GM18511 (cell line): ENCODE data around the gene MAPK14.

Experiments used
- ATAC-seq: cut with Tn5 transposase; IDR thresholded peaks from one replicate; pipeline ENCODE4 v1.9.1; 2021; ENCODE audit warnings: mild to moderate bottlenecking, moderate library complexity; ENCODE audit not compliant: unreplicated experiment

Gene MAPK14

GRCh38 chr6:36098253-36098919 lies 70.8 kb downstream of the MAPK14 start:
- ATAC-seq: no peak

DNA sequence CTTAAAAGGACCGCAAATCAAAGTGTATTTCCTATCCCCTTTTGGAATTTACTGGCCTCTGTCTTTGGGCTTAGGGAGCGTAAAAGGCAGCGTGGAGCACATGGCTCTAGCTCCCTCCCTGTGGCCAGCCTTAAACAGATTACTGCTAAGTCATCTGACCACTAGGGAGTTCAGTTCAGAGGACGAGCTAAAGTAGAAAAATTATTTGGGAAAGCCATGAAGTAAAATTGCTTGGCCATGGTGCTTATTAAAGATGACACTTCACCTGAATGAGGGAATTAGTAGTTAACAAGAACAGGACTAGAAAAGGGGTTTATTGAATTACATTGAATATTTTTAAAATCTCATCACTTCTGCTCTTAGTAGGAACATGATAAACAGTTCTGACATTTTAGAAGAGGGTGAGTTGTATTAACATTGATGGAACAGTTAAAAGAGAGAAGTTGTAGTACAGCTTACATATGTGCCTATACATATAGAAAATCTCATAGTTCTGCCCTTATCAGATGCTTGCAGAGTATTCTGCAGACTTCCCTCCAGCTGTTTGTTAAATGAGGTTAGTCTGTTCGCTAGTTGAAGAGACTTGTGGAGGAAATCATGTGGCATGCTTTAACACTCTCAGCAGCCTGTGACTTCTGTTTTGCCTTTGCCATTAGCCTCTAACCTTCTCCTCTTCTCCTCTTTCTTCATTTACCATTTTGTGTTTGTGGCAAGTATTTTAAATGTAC lies 71.5 kb downstream of the MAPK14 start:
- ATAC-seq: no peak

DNA sequence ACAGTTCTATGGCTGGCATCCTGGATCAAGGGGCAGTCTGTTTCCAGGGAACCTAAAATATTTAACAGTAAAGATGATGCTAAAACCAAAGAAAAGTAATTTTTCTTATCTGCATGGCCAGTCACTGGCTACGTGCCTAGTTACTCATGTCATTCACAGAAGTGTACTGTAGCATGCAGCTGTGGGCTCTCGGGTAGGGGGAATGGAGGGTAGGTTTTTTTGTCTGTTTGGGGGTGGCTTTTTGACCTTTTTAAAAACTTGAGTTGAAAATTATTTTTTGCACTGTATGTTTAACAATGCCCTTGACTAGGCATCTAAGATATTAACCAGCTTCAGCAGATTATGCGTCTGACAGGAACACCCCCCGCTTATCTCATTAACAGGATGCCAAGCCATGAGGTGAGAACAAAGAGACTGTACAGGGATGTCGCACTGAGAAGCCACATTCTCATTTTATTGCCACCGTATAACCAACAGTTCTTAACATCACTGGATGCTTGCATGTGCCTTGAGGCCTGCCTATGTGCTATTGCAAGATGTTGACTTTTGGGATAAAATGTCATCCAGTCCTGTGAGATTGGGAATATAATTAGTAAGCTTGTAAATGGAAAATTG lies 72.4 kb downstream of the MAPK14 start:
- no peak for ATAC-seq

DNA sequence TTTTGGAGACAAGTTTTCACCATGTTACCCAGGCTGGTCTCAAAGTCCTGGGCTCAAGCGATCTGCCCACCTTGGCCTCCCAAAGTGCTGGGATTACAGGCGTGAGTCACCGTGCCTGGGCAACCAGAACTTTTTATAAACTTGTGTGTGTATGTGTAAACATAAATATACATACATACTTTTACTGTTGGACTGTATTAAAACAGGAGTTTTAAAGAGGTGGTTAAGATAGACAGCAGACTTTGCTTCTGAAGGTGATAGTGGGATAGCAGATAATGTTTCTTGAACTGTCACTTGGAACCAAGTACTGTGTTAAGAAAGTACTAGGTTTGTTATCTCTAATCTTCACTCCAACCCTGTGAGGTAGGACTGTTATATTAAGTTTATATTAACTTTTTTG lies 74.1 kb downstream of the MAPK14 start:
- no peak for ATAC-seq

DNA sequence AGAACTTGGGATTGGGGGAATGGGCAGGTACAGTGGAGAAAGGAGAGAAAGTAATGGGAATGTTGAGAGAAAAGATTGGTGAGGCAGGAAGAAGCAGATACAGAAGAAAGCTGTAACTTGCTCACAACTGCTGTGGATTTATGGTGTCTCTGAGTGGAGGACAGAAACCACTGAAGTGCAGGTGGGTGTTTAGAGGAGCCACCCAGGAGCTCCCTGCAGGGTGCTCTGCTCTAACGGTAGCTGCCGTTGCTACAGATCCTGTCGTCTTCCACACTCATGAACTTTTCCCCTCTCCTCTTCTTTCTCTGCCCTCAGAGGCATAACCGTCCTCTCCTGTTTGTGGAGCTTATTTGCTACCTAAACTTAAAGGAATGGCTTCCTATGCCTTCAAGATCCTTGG lies 75.2 kb downstream of the MAPK14 start:
- ATAC-seq: no peak

DNA sequence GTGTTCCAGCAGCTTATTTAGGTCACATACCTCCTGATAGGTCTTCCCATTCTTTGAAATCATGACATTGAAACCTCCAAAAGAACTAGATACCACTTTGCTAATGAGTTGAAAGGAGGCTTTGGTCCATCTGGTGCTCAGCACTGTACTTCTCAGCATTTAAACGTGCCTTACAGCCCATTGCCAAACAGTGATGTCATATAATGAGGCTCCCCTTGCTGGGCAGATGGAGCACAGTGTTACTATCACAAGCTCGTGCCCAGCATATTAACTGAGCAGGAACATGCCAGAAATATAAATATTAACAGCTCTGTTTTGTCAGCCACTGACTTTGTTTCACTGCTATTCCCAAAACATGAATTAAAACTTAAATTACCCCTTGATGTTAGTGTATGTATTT lies 77.2 kb downstream of the MAPK14 start:
- ATAC-seq: no peak

- no peak for ATAC-seq
These were observed 81.5 kb downstream of the MAPK14 start for GRCh38 chr6:36109092-36109491.

GRCh38 chr6:36110050-36110449 lies 82.4 kb downstream of the MAPK14 start:
- no peak for ATAC-seq

DNA sequence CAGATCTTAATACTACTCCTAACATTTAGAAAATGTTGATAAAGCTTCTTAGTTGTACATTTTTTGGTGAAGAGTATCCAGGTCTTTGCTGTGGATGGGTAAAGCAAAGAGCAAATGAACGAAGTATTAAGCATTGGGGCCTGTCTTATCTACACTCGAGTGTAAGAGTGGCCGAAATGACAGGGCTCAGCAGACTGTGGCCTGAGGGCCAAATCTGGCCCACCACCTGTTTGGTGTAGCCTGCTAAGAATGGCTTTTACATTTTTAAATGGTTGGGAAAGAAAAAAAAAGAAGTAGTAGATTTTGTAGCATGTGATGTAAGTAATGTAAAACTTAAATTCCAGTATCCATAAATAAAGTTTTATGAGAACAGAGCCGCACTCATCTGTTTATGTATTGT lies 83.3 kb downstream of the MAPK14 start:
- no peak for ATAC-seq

DNA sequence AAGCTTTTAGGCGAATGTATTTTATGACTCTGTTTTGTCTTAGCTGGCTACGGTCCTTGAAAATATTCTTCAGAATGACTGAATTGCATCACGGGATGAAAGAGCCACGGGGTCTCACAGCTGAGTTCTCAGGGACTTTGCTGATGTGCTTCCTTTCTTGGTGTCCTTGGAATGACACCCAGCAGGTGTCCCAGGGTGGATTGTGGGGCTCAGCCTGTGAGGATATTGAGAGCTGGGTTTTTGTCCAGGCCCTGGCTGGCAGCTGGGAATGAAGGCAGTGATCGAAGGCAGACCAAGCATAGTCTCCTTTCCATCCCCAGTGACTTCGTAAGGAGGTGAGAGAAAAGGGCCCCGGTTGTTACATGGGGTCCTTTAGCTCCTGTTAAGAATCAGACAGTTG lies 83.9 kb downstream of the MAPK14 start:
- ATAC-seq: no peak

DNA sequence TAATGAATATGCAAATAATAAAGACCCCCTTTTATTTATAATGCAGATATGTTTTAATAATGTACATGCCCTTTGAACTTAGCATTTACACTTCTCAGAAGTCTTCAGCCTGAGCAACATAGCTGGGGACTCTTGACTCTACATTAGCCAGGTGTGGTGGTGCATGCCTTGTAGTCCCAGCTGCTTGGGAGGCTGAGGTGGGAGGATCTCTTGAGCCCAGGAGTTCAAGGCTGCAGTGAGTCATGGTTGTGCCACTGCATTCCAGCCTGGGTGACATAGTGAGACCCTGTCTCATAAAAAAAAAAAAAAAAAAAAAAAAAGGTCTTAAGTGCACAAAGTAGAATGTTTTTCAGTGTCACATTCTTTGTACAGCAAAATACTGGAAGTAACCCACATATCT lies 85.4 kb downstream of the MAPK14 start:
- ATAC-seq: no peak

GRCh38 chr6:36113703-36114102 lies 86.1 kb downstream of the MAPK14 start:
- no peak for ATAC-seq

GRCh38 chr6:36114798-36115408 lies 87.3 kb downstream of the MAPK14 start:
- ATAC-seq: peak; percentile 74

GRCh38 chr6:36115412-36115811 lies 87.8 kb downstream of the MAPK14 start:
- peak; percentile 6 for ATAC-seq

DNA sequence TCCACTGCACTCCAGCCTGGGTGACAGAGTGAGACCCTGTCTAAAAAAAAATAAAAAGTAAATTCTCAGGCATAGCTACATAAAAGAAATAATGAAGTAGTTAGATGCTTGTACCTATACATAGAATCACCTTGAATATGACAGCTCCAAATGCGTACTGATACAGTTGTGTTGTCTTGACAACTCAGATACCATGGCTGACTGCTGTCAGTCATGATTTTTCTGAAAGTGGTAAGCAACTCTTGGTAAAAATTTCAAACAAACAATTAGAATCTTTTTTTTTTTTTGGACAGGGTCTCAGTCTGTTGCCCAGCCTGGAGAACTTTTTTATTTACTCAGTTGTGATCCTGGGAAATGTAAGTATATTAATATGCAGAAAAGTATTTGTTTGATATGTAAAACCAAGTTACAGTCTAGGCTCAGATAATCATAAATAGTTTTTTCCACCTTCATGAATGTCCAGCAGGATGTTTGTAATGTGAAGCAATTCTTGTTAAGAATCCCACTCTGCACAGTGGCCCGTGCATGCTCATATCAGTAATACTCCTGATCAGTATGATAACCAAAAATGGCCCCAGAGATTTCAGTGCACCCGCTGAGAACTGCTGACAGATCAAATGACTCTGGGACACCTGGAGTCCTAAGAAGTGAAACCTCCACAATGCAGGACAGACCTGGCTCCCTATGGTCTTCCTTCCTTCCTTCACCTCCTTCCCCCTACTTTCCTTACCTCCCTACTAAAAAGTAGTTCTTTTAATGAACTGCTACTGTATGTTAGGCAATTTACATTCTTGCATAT lies 88.7 kb downstream of the MAPK14 start:
- no peak for ATAC-seq

DNA sequence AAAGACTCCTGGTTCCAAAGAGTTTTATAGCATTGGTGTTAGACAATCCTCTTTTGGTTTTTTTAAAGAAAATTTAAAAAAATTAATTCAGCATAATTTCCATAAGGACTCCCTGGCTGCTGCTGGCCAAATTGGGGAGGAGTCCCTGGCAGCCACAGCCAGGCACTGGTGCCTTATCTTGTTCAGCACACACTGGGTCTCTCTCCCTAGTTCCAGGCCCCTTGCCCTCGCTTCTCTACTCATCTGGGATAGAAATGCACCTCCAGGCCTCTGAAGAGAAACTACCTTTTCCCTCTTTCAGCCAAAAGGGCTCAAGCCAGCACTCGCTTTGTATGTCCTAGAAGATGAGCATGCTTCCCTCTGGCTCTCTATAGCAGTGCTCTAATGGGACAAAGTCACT lies 89.3 kb downstream of the MAPK14 start:
- no peak for ATAC-seq

- no peak for ATAC-seq
These were observed 90.3 kb downstream of the MAPK14 start for GRCh38 chr6:36117658-36118549.

DNA sequence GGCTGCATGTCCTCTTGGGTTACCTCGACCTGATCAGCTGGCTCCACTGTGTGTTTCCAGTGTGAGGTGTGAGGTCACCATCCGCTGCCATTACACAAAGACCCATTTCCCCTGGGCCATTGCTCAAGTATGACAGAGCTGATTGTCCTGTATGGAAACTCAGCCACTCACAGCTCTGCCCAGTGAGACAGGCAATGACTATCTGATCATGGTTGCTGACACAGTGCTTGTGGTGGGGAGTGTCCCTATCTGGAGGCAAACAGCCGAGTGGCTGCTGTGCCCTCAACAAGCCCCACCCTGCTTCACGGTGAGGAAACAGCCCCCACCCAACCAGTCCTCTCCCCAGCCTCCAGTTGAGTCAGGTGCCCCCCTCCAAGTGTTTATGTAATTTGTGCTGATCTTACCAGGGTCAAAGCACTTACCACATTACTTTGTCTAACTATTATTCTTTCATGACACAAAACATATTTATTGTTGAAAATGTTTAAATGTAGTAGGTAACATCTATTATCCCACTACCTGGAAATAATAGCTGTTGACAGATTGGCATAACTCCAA lies 91.0 kb downstream of the MAPK14 start:
- ATAC-seq: no peak

DNA sequence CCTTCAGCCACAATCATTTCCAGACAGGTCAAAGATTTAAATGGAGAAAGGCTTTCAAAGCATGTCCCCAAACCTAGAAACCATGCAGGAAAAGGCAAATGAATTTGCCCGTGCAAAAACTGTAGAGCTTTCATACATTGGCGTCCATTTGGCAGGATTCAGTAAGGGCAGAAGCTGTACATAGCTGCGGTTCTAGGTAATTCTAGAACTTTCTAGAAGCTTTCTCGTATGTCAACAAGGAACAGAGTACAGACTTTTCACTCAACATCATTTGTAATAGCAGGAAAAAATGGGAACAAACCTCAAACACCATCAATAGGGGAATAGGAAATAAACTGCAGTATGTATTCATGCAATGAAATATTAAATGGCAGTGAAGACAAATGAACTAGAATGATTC lies 91.6 kb downstream of the MAPK14 start:
- no peak for ATAC-seq

DNA sequence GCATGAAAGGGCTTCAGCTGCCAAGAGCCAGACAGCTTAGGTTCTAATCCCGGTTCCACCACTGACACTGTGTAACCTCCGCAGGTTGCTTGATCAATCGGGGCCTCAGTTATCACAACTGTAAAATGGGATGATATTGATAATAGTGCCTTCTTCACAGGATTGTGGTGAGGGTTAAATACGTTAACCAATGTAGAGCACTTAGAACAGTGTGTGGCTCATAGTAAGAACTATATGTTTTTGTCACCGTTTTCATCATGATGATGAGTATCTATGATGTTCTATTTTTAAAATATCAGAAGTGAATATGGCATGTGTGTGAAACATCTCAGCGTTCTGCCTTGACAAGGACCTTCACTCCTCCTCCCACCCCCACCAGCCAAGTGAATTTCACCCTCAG lies 92.4 kb downstream of the MAPK14 start:
- ATAC-seq: no peak
